ENCODE data around the gene CAPN7.

CAPN7 gene

GRCh38 chr3:15273227-15273626 is 67.2 kb downstream of the CAPN7 start:
- DNase-seq (ENCODE audit: low read depth, low spot score), result no peak

DNA sequence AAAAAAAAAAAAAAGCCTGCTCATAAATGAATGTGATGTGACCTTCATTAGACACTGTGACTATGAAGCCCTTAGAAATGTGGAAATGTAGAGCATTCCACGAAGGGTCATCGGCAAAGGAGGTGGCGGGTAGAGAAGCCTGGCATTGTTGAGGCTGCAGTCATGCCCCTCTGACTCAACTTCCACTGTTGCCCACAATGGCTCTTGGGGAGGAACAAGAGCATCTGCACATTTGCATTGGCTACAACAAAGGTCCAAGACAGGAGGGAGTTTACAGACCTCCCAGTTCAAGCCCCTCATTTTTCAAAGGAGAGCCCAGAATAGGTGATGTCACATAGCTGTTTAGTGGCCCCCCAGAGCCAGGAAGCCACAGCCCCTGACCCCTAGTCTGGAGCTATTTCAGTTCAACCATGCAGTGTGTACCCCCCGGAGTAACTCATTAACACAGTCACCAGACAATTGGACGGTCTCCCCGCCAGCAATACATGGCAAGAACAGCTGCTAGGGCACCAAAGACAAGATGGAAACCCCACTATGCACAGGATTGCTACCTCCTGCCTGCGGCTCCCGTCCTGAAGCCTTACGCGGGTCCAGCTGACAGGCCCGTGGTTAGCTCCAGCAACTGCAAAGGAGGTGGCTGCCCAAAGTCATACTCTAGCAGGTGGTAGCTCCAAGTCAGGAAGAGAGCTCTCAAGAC is 70.1 kb downstream of the CAPN7 start:
- no peak for DNase-seq (ENCODE audit: low read depth, low spot score)

- DNase-seq (ENCODE audit: low read depth, low spot score), result no peak
Observed at GRCh38 chr3:15277861-15278500, 71.9 kb downstream of the CAPN7 start.

GRCh38 chr3:15279205-15279604 is 73.2 kb downstream of the CAPN7 start:
- no peak for DNase-seq (ENCODE audit: low read depth, low spot score)

DNA sequence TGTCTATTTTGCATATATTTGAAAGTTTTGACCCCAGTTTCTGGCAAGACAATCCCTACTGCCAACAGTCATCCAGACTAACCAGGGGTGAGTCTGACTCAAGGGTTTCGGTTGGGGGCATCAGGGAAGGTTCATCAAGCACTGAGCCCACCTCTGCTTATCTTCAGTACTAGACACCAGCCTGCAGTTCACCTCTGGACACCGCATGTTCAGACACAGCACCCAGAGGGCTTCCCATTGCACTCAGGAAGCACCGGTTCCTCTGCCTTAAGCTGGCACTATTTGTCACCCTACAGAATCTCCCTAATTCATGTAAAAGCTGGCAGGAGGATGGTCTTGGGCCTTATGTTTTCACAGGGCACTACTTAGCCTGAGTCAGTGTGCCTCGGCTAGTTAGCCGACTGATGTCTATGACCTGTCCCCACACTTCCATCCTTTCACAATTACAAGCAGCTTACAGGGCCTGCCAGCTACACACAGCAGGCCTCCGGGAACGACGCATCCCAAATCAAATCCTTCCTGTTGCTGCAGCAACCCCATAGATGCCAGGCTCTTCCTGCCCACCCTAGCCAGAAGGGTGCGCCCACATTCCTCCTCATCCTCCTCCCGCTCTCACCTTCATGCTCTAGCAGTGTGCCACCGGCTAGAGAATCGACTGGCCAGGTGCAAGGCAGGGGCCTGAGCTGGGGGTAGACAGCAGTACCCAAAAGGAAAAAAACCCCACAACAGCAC is 73.8 kb downstream of the CAPN7 start:
- DNase-seq (ENCODE audit: low read depth, low spot score), result no peak

- no peak for DNase-seq (ENCODE audit: low read depth, low spot score)
Observed at GRCh38 chr3:15280853-15281532, 74.9 kb downstream of the CAPN7 start.

DNA sequence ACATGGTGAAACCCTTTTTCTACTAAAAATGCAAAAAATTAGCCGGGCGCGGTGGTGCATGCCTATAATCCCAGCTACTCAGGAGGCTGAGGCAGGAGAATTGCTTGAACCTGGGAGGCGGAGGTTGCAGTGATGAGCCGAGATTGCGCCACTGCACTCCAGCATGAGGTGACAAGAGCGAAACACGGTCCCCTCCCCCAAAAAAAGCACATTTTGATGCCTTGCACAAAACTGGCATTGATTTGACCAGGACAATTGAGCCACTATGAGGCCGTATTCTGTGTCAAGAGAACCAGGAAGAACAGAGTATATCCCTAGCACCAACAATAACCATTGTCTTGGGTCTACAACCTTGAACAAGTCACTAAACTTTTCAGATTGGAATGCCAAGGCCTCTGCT is 75.8 kb downstream of the CAPN7 start:
- DNase-seq (ENCODE audit: low read depth, low spot score), result no peak

- DNase-seq (ENCODE audit: low read depth, low spot score), result no peak
Observed at GRCh38 chr3:15283702-15284101, 77.7 kb downstream of the CAPN7 start.

GRCh38 chr3:15284121-15284889 is 78.3 kb downstream of the CAPN7 start:
- no peak for DNase-seq (ENCODE audit: low read depth, low spot score)

DNA sequence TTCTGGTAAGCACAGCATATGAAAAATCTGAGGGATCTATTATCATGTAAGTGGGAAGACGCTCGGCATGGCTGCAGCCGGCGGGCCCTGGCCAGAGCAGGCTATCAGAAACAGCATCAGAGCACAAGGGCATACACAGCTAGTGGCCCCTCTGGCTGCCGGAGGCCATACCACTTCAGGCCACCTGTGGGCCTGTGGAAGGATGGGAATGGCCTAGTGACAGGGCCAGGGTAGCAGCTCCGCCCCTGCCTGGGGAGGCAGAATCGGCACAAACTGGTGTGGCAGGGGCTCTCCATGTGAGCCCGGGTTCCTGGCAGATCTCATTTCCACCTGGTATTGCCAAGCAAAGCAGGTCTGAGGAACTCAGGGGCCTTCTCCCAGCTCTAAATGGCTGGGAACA is 80.0 kb downstream of the CAPN7 start:
- DNase-seq (ENCODE audit: low read depth, low spot score), result no peak

- no peak for DNase-seq (ENCODE audit: low read depth, low spot score)
Observed at GRCh38 chr3:15287565-15288330, 81.7 kb downstream of the CAPN7 start.

DNA sequence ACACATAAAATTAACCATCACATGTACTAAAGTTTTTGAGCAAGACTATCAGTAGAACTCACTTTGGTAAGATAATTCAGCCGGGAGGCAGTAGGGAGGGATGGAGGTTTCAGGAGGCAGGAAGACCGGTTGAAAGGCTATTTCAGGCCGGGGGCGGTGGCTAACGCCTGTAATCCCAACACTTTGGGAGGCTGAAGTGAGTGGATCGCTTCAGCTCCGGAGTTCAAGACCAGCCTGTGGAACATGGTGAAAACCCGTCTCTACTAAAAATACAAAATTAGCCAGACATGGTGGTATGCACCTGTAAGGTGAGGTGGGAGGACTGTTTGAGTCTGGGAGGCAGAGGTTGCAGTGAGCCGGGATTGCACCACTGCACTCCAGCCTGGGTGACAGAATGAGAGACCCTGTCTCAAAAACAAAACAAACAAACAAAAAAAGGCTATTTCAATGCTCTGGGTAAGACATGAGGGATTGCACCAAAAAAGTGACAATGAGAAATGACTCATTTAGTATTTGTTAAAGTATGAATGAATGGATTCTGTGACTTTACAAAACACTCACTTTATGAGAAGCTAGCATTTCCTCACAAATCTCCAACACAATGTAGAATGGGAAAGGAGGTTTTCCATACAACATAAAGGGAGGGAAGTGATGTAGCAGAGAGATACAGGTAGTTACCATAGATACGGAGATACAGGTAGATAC is 82.4 kb downstream of the CAPN7 start:
- DNase-seq (ENCODE audit: low read depth, low spot score), result no peak

DNA sequence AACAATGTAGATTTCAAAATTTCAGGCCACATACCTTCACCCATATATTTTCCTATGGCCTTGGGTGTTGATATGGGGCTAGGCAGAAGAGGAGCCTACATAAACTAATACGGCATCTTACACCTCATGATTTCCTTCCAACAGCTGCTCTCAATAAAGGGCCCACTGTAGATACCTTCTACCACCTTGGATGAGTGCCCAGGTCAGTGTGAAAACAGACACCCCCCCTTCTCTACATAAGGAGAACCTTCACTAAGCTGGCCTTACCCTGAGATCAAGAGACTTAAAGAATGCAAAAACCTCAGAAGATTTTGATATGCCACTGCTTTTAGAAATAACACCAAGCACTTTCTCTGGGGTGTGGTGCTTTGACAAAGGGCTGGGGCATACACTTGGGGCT is 83.6 kb downstream of the CAPN7 start:
- no peak for DNase-seq (ENCODE audit: low read depth, low spot score)

- no peak for DNase-seq (ENCODE audit: low read depth, low spot score)
Observed at GRCh38 chr3:15290736-15291135, 84.7 kb downstream of the CAPN7 start.

- no peak for DNase-seq (ENCODE audit: low read depth, low spot score)
Observed at GRCh38 chr3:15291589-15292541, 85.8 kb downstream of the CAPN7 start.

DNA sequence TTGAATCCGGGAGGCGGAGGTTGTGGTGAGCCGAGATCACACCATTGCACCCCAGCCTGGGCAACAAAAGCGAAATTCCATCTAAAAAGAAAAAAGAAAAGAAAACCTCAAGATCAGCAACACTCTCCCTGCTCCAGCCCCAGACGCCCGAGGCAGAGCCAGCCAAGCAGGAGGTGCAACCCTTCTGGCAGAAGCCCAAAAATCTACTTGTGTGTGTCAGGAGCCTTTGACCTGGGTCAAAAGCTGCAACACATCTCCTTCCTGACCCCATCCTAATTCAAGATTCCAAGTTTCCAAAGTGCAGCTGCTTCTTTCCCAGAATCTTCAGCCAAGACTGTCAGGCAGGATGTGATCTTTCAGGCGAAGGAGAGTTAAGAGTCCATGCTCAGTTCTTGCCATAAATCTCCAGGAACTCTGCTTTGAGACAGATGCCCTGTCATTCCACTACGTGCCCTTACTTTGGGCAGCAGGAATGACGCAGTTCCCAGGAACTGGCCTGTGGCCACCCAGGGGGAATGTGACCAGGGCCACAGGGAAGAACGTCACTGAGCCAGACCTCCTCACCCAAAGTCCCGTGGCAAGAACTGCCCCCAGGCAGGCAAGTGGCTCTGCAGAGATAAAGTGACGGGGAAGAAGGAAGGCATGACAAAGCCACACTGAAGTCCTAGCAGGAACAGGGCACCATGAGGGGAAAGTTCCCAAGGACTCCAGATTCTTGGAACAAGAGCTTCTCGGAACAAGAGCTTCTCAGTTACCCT is 86.9 kb downstream of the CAPN7 start:
- DNase-seq (ENCODE audit: low read depth, low spot score), result no peak

GRCh38 chr3:15294929-15295328 is 88.9 kb downstream of the CAPN7 start:
- DNase-seq (ENCODE audit: low read depth, low spot score), result no peak

GRCh38 chr3:15295506-15295905 is 89.5 kb downstream of the CAPN7 start:
- DNase-seq (ENCODE audit: low read depth, low spot score), result no peak

Measured in activated CD4-positive, CD25-positive, alpha-beta regulatory T cell treated with anti-CD3 and anti-CD28 coated beads, Interleukin-2, amount 50 U/mL, for 16 hours (primary cell).